ENCODE measurements around the gene AGBL1. TPM values are rescaled to one million over a fixed set of nuclear protein-coding genes. Genes with fewer than 3 reads are reported as not detected.

Gene AGBL1
- total RNA-seq, 1 experiment from 2014 or later: not detected

DNA sequence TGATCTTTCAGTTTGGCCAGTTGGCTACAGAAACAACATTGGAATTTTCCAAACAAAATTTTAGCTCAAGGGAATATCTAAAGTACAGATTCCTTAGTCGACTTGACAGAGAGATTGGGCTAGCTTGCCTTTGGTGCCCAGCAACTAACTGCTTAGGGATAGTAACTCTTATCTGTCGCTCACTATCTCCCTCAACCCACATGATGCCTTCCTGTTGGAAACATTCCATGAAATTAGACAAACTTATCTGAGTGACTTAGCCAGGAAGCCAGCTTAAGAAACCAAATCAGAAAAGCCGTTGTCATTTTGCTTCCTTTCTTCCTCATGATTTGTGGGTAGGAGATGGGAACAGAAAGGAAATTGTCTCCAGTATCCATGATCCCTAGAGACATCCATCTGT lies 791.2 kb downstream of the AGBL1 start:
- Histone ChIP-seq H3K79me1 (ENCODE audit: insufficient read depth, low read depth, low read length, poor library complexity, severe bottlenecking) (no peaks in the 10 kb centered on the region), H3K27me3 (ENCODE audit: insufficient read depth, low read length) (no peaks in the 10 kb centered on the region), H3K4me2 (ENCODE audit: insufficient read depth, insufficient read length, low read length) (no peak overlapping the region), H3T11ph (ENCODE audit: low read length) (no peak overlapping the region), H3K9ac (ENCODE audit: extremely low read depth, insufficient read length, low read length) (no peak overlapping the region), H3K27ac (ENCODE audit: insufficient read length, low read depth, low read length) (no peak overlapping the region), H4K5ac (ENCODE audit: insufficient read length, low read depth, low read length) (no peak overlapping the region), H4K20me1 (ENCODE audit: control insufficient read depth, insufficient read depth, insufficient read length) (no peaks in the 10 kb centered on the region), H2BK5ac (ENCODE audit: insufficient read length, low read length) (no peak overlapping the region), H4K91ac (ENCODE audit: insufficient read length, low read depth, low read length) (no peak overlapping the region), H3K4me1 (ENCODE audit: insufficient read depth, low read length) (no peaks in the 10 kb centered on the region), H3K4ac (ENCODE audit: low read depth, low read length) (no peak overlapping the region), H3K18ac (ENCODE audit: insufficient read length, low read depth, low read length) (no peak overlapping the region), H3K23me2 (ENCODE audit: insufficient read length, low read depth, low read length, poor library complexity, severe bottlenecking) (no peaks in the 10 kb centered on the region), H4K8ac (replicated peaks; ENCODE audit: insufficient read length, low read depth, low read length) (no peak overlapping the region), H3K79me2 (ENCODE audit: insufficient read depth, low read length) (no peaks in the 10 kb centered on the region), H2BK15ac (ENCODE audit: low read depth, low read length) (no peak overlapping the region), H3K14ac (ENCODE audit: insufficient read depth, low read length) (no peak overlapping the region), H3K23ac (ENCODE audit: insufficient read length, low read depth, low read length) (no peak overlapping the region), H3K9me3 (ENCODE audit: control insufficient read depth, low read depth, low read length) (no peaks in the 10 kb centered on the region), H2AK5ac (ENCODE audit: insufficient read length, low read length) (no peak overlapping the region), H3K56ac (ENCODE audit: insufficient read length, low read depth, low read length) (no peak overlapping the region), H2AFZ (ENCODE audit: low read length) (no peak overlapping the region), H2BK20ac (ENCODE audit: low read depth, low read length, poor library complexity, severe bottlenecking) (no peak overlapping the region), H2BK12ac (ENCODE audit: insufficient read length, low read depth, low read length) (no peak overlapping the region), H2BK120ac (ENCODE audit: low read depth, low read length, poor library complexity, severe bottlenecking) (no peak overlapping the region)
- Mint-ChIP-seq H3K27me3 (ENCODE audit: low read depth) (no peaks in the 10 kb centered on the region), H3K4me1 (no peaks in the 10 kb centered on the region), H3K36me3 (ENCODE audit: insufficient read depth in 1 of 3, low read depth in 3 of 3) (no peaks in the 10 kb centered on the region), H3K27ac (no peak overlapping the region), H3K4me3 (no peak overlapping the region), H3K9me3 (no peaks in the 10 kb centered on the region)
- whole genome bisulfite sequencing (ENCODE audit: extremely low coverage, insufficient read length, low lambda C conversion rate): no CpG with 5 or more reads among the region's 3 CpGs
- TF ChIP-seq CTCF (conservative IDR thresholded peaks at IDR 0.05): no peak
- no peak for DNase-seq

Measured in H9 (cell line).